ENCODE measurements around the gene FGD4.

DNA sequence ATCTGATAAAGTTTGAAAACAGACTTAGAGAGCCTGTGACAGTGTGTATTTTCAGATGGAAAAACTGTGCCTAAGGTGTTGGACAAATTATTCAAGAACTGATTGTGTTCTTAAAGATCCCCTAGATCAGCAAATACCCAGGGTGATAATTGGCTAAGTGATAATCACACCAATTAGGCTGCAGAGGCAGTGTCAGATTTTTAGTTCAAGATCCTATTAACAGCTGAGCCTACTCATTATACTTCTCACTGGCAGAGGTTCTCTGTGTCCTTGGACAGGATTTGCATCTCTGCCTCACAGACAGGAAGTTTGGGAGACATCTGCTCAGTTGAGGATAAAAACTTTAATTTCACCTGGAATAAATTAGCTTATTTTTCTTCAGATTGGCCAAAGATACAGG lies 4.3 kb upstream of the FGD4 start:
- TF ChIP-seq EZH2 (IDR thresholded peaks at IDR 0.05; ENCODE audit: insufficient read depth, poor library complexity, severe bottlenecking) (no peak), EZH2phosphoT487 (IDR thresholded peaks at IDR 0.05; ENCODE audit: insufficient read depth, low read depth) (no peak)

All from GM23248 (cell line).